ENCODE measurements around the gene TRPM5.
A peak's percentile ranks its signal among the peaks of the same experiment; 100 is the strongest.

The TRPM5 gene

GRCh38 chr11:2436013-2436520 lies 8.2 kb downstream of the TRPM5 start:
- DNase-seq = no peak

GRCh38 chr11:2435288-2436012 lies 8.9 kb downstream of the TRPM5 start:
- DNase-seq = no peak

GRCh38 chr11:2434506-2435255 lies 9.6 kb downstream of the TRPM5 start:
- no peak for DNase-seq

- DNase-seq = no peak
Measured at GRCh38 chr11:2434008-2434407, 10.3 kb downstream of the TRPM5 start.

GRCh38 chr11:2433106-2433925 lies 11.0 kb downstream of the TRPM5 start:
- no peak for DNase-seq

- no peak for DNase-seq
Measured at GRCh38 chr11:2432628-2433071, 11.7 kb downstream of the TRPM5 start.

GRCh38 chr11:2432171-2432621 lies 12.1 kb downstream of the TRPM5 start:
- DNase-seq = no peak

- DNase-seq = no peak
Measured at GRCh38 chr11:2431395-2431794, 12.9 kb downstream of the TRPM5 start.

GRCh38 chr11:2428322-2428795 lies 16.0 kb downstream of the TRPM5 start:
- DNase-seq = peak; percentile 98

GRCh38 chr11:2427721-2428321 lies 16.5 kb downstream of the TRPM5 start:
- DNase-seq = no peak

- no peak for DNase-seq
Measured at GRCh38 chr11:2426826-2427521, 17.3 kb downstream of the TRPM5 start.

GRCh38 chr11:2426221-2426620 lies 18.1 kb downstream of the TRPM5 start:
- no peak for DNase-seq

- DNase-seq = no peak
Measured at GRCh38 chr11:2425506-2425905, 18.8 kb downstream of the TRPM5 start.

GRCh38 chr11:2424811-2425495 lies 19.4 kb downstream of the TRPM5 start:
- DNase-seq = no peak

- DNase-seq = no peak
Measured at GRCh38 chr11:2423157-2424025, 20.9 kb downstream of the TRPM5 start.

GRCh38 chr11:2422461-2423156 lies 21.7 kb downstream of the TRPM5 start:
- no peak for DNase-seq

GRCh38 chr11:2421996-2422395 lies 22.3 kb downstream of the TRPM5 start:
- DNase-seq = no peak

- no peak for DNase-seq
Measured at GRCh38 chr11:2421226-2421994, 22.9 kb downstream of the TRPM5 start.
